Astrocyte of the hippocampus (primary cell): ENCODE results near the gene SIK3.

Experiments
- DNase-seq: peaks from one replicate; pipeline ENCODE4 v3.0.0; 2011; ENCODE audit warnings: low read depth, low spot score

Gene SIK3

GRCh38 chr11:116797816-116798215, 300.4 kb downstream of the SIK3 start:
- no peak for DNase-seq

GRCh38 chr11:116796548-116796947, 301.7 kb downstream of the SIK3 start:
- DNase-seq, result no peak

- DNase-seq, result no peak
These were observed 303.4 kb downstream of the SIK3 start for GRCh38 chr11:116794851-116795250.

- no peak for DNase-seq
These were observed 304.5 kb downstream of the SIK3 start for GRCh38 chr11:116793772-116794097.
